RWPE2 (cell line): Measurements from ENCODE around the gene APOB.

Experiments
- ATAC-seq: fragments of 200-7000 bp; cut with Tn5 transposase; 3 replicates; pipeline ENCODE4 v1.9.1; 2021; ENCODE audit warnings: low read depth
- DNase-seq: peaks from one replicate; pipeline ENCODE4 v3.0.0-alpha.2; 2020; ENCODE audit warnings: low spot score
- H3K27ac ChIP-seq: fragments of 450-650 bp; 2 replicates; pipeline ENCODE4 v1.5.1; 2017; ENCODE audit warnings: mild to moderate bottlenecking; ENCODE audit not compliant: poor library complexity, severe bottlenecking
- H3K27me3 ChIP-seq: fragments of 250-450 bp; sonication (Bioruptor Pico); 2 replicates; pipeline ENCODE4 v1.5.1; 2021; ENCODE audit warnings: mild to moderate bottlenecking, moderate library complexity; ENCODE audit not compliant: insufficient read depth, poor library complexity, severe bottlenecking
- H3K36me3 ChIP-seq: fragments of 250-450 bp; sonication (Bioruptor Pico); 2 replicates; pipeline ENCODE4 v1.5.1; 2020; ENCODE audit warnings: low read depth, mild to moderate bottlenecking, moderate library complexity
- H3K4me1 ChIP-seq: fragments of 250-450 bp; sonication (Bioruptor Pico); 2 replicates; pipeline ENCODE4 v1.5.1; 2021; ENCODE audit warnings: mild to moderate bottlenecking, moderate library complexity; ENCODE audit not compliant: insufficient read depth, poor library complexity, severe bottlenecking
- H3K4me3 ChIP-seq: fragments of 250-450 bp; sonication (Bioruptor Pico); 2 replicates; pipeline ENCODE4 v1.5.1; 2021; ENCODE audit warnings: mild to moderate bottlenecking, moderate library complexity; ENCODE audit not compliant: severe bottlenecking
- H3K9me3 ChIP-seq: fragments of 250-450 bp; sonication (Bioruptor Pico); 2 replicates; pipeline ENCODE4 v1.5.1; 2021; ENCODE audit warnings: mild to moderate bottlenecking, moderate library complexity; ENCODE audit not compliant: severe bottlenecking
- CTCF ChIP-seq: fragments of 450-650 bp; IDR thresholded peaks from one replicate; pipeline ENCODE4 v1.5.1; 2017; ENCODE audit warnings: mild to moderate bottlenecking, moderate library complexity; ENCODE audit not compliant: poor library complexity, severe bottlenecking

Gene APOB

GRCh38 chr2:21042708-21042957, 1.2 kb downstream of the APOB start:
- ATAC-seq (no peak), DNase-seq (no peak)
- Histone ChIP-seq H3K36me3 (no peaks in the 10 kb centered on the region), H3K27me3 (peaks cover 3% of the 10 kb centered on the region), H3K9me3 (no peaks in the 10 kb centered on the region), H3K4me1 (no peaks in the 10 kb centered on the region), H3K27ac (no peak overlapping the region), H3K4me3 (no peak overlapping the region)
- no peak for TF ChIP-seq CTCF

GRCh38 chr2:21041943-21042707, 1.7 kb downstream of the APOB start:
- Histone ChIP-seq H3K36me3 (no peaks in the 10 kb centered on the region), H3K27ac (no peak overlapping the region), H3K9me3 (no peaks in the 10 kb centered on the region), H3K4me3 (no peak overlapping the region), H3K27me3 (peaks cover 3% of the 10 kb centered on the region), H3K4me1 (no peaks in the 10 kb centered on the region)
- ATAC-seq (no peak), DNase-seq (no peak)
- no peak for TF ChIP-seq CTCF

- no peaks in the 10 kb centered on the region for H3K9me3 ChIP-seq
- peaks cover 3% of the 10 kb centered on the region for H3K27me3 ChIP-seq
- no peaks in the 10 kb centered on the region for H3K4me1 ChIP-seq
- no peak for DNase-seq
- no peak for TF ChIP-seq CTCF
- no peak overlapping the region for H3K4me3 ChIP-seq
- no peak overlapping the region for H3K27ac ChIP-seq
- no peaks in the 10 kb centered on the region for H3K36me3 ChIP-seq
- ATAC-seq: no peak
Measured at GRCh38 chr2:21041462-21041861, 2.4 kb downstream of the APOB start.

GRCh38 chr2:21040468-21041377, 3.1 kb downstream of the APOB start:
- Histone ChIP-seq H3K9me3 (no peaks in the 10 kb centered on the region), H3K4me1 (no peaks in the 10 kb centered on the region), H3K27ac (no peak overlapping the region), H3K4me3 (no peak overlapping the region), H3K36me3 (no peaks in the 10 kb centered on the region), H3K27me3 (peaks cover 3% of the 10 kb centered on the region)
- DNase-seq (no peak), ATAC-seq (no peak)
- TF ChIP-seq CTCF: no peak

- Histone ChIP-seq H3K27ac (no peak overlapping the region), H3K4me1 (no peaks in the 10 kb centered on the region), H3K36me3 (no peaks in the 10 kb centered on the region), H3K4me3 (no peak overlapping the region), H3K9me3 (no peaks in the 10 kb centered on the region), H3K27me3 (peaks cover 3% of the 10 kb centered on the region)
- ATAC-seq (no peak), DNase-seq (no peak)
- no peak for TF ChIP-seq CTCF
Measured at GRCh38 chr2:21039979-21040467, 3.9 kb downstream of the APOB start.
